HG02852 (cell line): ENCODE data around the gene MYO18B.

Source experiments
- ATAC-seq: cut with Tn5 transposase; IDR thresholded peaks from one replicate; pipeline ENCODE4 v1.9.1; 2021; ENCODE audit warnings: mild to moderate bottlenecking, moderate library complexity; ENCODE audit not compliant: unreplicated experiment

MYO18B gene

GRCh38 chr22:25774575-25775026 lies 32.6 kb downstream of the MYO18B start:
- ATAC-seq, result no peak

GRCh38 chr22:25775531-25775930 lies 33.5 kb downstream of the MYO18B start:
- ATAC-seq, result no peak

GRCh38 chr22:25777411-25777810 lies 35.4 kb downstream of the MYO18B start:
- ATAC-seq, result no peak

- ATAC-seq, result no peak
Measured at GRCh38 chr22:25777870-25778269, 35.9 kb downstream of the MYO18B start.

GRCh38 chr22:25779426-25779825 lies 37.4 kb downstream of the MYO18B start:
- no peak for ATAC-seq

GRCh38 chr22:25779890-25780289 lies 37.9 kb downstream of the MYO18B start:
- ATAC-seq, result no peak

GRCh38 chr22:25780673-25781072 lies 38.7 kb downstream of the MYO18B start:
- ATAC-seq, result no peak

GRCh38 chr22:25781801-25782200 lies 39.8 kb downstream of the MYO18B start:
- ATAC-seq, result no peak

GRCh38 chr22:25782831-25783230 lies 40.8 kb downstream of the MYO18B start:
- ATAC-seq, result no peak

GRCh38 chr22:25783856-25784255 lies 41.9 kb downstream of the MYO18B start:
- no peak for ATAC-seq

- no peak for ATAC-seq
Measured at GRCh38 chr22:25786165-25786564, 44.2 kb downstream of the MYO18B start.

- ATAC-seq, result no peak
Measured at GRCh38 chr22:25791556-25791955, 49.6 kb downstream of the MYO18B start.

- no peak for ATAC-seq
Measured at GRCh38 chr22:25795478-25795877, 53.5 kb downstream of the MYO18B start.

- ATAC-seq, result no peak
Measured at GRCh38 chr22:25797498-25798290, 55.7 kb downstream of the MYO18B start.

GRCh38 chr22:25800766-25801165 lies 58.8 kb downstream of the MYO18B start:
- no peak for ATAC-seq

GRCh38 chr22:25802018-25802417 lies 60.0 kb downstream of the MYO18B start:
- ATAC-seq, result no peak

GRCh38 chr22:25804676-25805075 lies 62.7 kb downstream of the MYO18B start:
- no peak for ATAC-seq

- ATAC-seq, result no peak
Measured at GRCh38 chr22:25806579-25806978, 64.6 kb downstream of the MYO18B start.

GRCh38 chr22:25814685-25815084 lies 72.7 kb downstream of the MYO18B start:
- no peak for ATAC-seq

GRCh38 chr22:25815561-25815960 lies 73.6 kb downstream of the MYO18B start:
- no peak for ATAC-seq

GRCh38 chr22:25816522-25817059 lies 74.6 kb downstream of the MYO18B start:
- ATAC-seq, result no peak

- ATAC-seq, result no peak
Measured at GRCh38 chr22:25817092-25817943, 75.3 kb downstream of the MYO18B start.
